B cell (primary cell): ENCODE measurements around the gene NCBP1. TPM values are rescaled to one million over a fixed set of nuclear protein-coding genes. Genes with fewer than 3 reads are reported as not detected.

ENCODE experiments used
- ATAC-seq: fragments of 200-7000 bp; cut with Tn5 transposase; one replicate; pipeline ENCODE4 v1.10.0; 2021; ENCODE audit warnings: low read depth, mild to moderate bottlenecking, moderate number of reproducible peaks, moderate library complexity
- CTCF ChIA-PET: fragments of 350-600 bp; sonication (Branson Sonifier 250); formaldehyde crosslinking; loops from one replicate; lab custom pipeline; 2021; ENCODE audit warnings: antibody characterized with exemption, inconsistent platforms; lab: Charles Lee
- POLR2A ChIA-PET: fragments of 350-600 bp; sonication (Branson Sonifier 250); formaldehyde crosslinking; loops from one replicate; lab custom pipeline; 2021; ENCODE audit warnings: antibody characterized with exemption; lab: Charles Lee
- DNase-seq: peaks from one replicate; pipeline ENCODE4 v3.0.0; 2013
- H2AFZ ChIP-seq: 2 replicates; pipeline ENCODE4 v1.6.1; 2012; ENCODE audit warnings: mild to moderate bottlenecking, low read depth, low read length; ENCODE audit not compliant: insufficient read depth, poor library complexity, severe bottlenecking
- H3K27ac ChIP-seq, 2 donors: 1 replicate in 1 of 2; 2 replicates in 1 of 2; pipeline ENCODE4 v1.5.1; 2012 to 2013; ENCODE audit warnings: low read length in 2 of 2, mild to moderate bottlenecking in 2 of 2, moderate library complexity in 1 of 2
- H3K27me3 ChIP-seq, 4 experiments: fragments of 200-600 bp in 1 of 4; sonication (generic) in 1 of 4; replicated peaks in 1 of 4; 1 replicate in 2 of 4; 2 replicates in 2 of 4; pipeline versions ENCODE4 v1.6.1 to v1.7.0; 2013 to 2016; ENCODE audit warnings: low read length in 3 of 4, mild to moderate bottlenecking in 2 of 4, mixed read lengths in 1 of 4, moderate library complexity in 1 of 4; ENCODE audit not compliant: insufficient read depth in 4 of 4, control insufficient read depth in 3 of 4; ENCODE audit errors: control extremely low read depth in 1 of 4
- H3K36me3 ChIP-seq, 2 experiments: replicated peaks in 1 of 2; 1 replicate in 1 of 2; 2 replicates in 1 of 2; pipeline versions ENCODE4 v1.6.1 to v1.7.1; 2013; ENCODE audit warnings: low read length in 1 of 2; ENCODE audit not compliant: insufficient read depth in 2 of 2, control insufficient read depth in 1 of 2; ENCODE audit errors: control extremely low read depth in 1 of 2, extremely low read depth in 1 of 2
- H3K4me1 ChIP-seq, 2 donors: fragments of 200-600 bp in 1 of 2; sonication (generic) in 1 of 2; 1 replicate in 1 of 2; 2 replicates in 1 of 2; pipeline versions ENCODE4 v1.5.1 to v1.6.1; 2013 to 2017; ENCODE audit warnings: low read length in 2 of 2; ENCODE audit not compliant: control insufficient read depth in 2 of 2, insufficient read depth in 2 of 2
- H3K4me2 ChIP-seq: replicated peaks from 2 replicates; pipeline ENCODE3; 2012; ENCODE audit warnings: mild to moderate bottlenecking, low read depth, low read length; ENCODE audit not compliant: poor library complexity, severe bottlenecking
- H3K4me3 ChIP-seq, 5 experiments: fragments of 200-600 bp in 1 of 5; sonication (generic) in 1 of 5; 1 replicate in 3 of 5; 2 replicates in 2 of 5; pipeline versions ENCODE4 v1.5.1 to v1.7.0; 2011 to 2016; ENCODE audit warnings: low read length in 4 of 5, mild to moderate bottlenecking in 4 of 5, low read depth in 2 of 5, control low read depth in 1 of 5, moderate library complexity in 1 of 5; ENCODE audit not compliant: insufficient read depth in 1 of 5; ENCODE audit errors: control extremely low read depth in 1 of 5, extremely low read depth in 1 of 5
- H3K79me2 ChIP-seq: fragments of 200-600 bp; sonication (generic); one replicate; pipeline ENCODE4 v1.6.0; 2016; ENCODE audit warnings: low read length; ENCODE audit not compliant: control insufficient read depth, insufficient read depth
- H3K9ac ChIP-seq: fragments of 200-600 bp; sonication (generic); 2 replicates; pipeline ENCODE4 v1.6.1; 2017; ENCODE audit warnings: mild to moderate bottlenecking, low read length, moderate library complexity
- H3K9me3 ChIP-seq, 3 donors: one replicate each; pipeline versions ENCODE4 v1.6.1 to v1.7.1; 2013; ENCODE audit warnings: low read length in 2 of 3; ENCODE audit not compliant: control insufficient read depth in 2 of 3, insufficient read depth in 1 of 3; ENCODE audit errors: control extremely low read depth in 1 of 3
- H4K20me1 ChIP-seq: 2 replicates; pipeline ENCODE4 v1.6.0; 2012; ENCODE audit warnings: mild to moderate bottlenecking, low read length; ENCODE audit not compliant: insufficient read depth, control insufficient read depth, poor library complexity, severe bottlenecking
- H3K27ac Mint-ChIP-seq: one replicate; pipeline ENCODE4 v1.8.0; 2021; ENCODE audit warnings: mixed read lengths
- H3K27me3 Mint-ChIP-seq: one replicate; pipeline ENCODE4 v1.8.0; 2021; ENCODE audit warnings: mixed read lengths
- H3K4me1 Mint-ChIP-seq: one replicate; pipeline ENCODE4 v1.8.0; 2021; ENCODE audit warnings: mixed read lengths
- H3K4me3 Mint-ChIP-seq: one replicate; pipeline ENCODE4 v1.8.0; 2021; ENCODE audit warnings: mixed read lengths
- H3K9me3 Mint-ChIP-seq: one replicate; pipeline ENCODE4 v1.8.0; 2022; ENCODE audit warnings: mixed read lengths; ENCODE audit not compliant: insufficient read depth
- EZH2 ChIP-seq: IDR thresholded peaks from 2 replicates; pipeline ENCODE4 v1.6.1; 2012; ENCODE audit warnings: borderline replicate concordance, low read depth, mild to moderate bottlenecking, moderate library complexity, low read length; ENCODE audit not compliant: insufficient read depth, poor library complexity, severe bottlenecking
- WGBS: methylation state at CpG from one replicate; pipeline ENCODE4 v1.1.5; 2013; ENCODE audit warnings: missing lambda C conversion rate; ENCODE audit not compliant: insufficient coverage; 5-methylcytosine and 5-hydroxymethylcytosine counted together
- intact Hi-C: fragments of 100-400 bp; cut with micrococcal nuclease; formaldehyde crosslinking; loops from one replicate; pipeline ENCODE4 v1.10.0; 2022
- polyA plus RNA-seq: library from polyadenylated mRNA; depleted of rRNA; stranded (reverse); fragments of >200 nt; gene quantifications from 2 replicates; pipeline ENCODE4 v1.2.3, GENCODE V29; 2012
- total RNA-seq, 2 donors: library from RNA; stranded (reverse); fragments of 120-200 nt in 1 of 2; gene quantifications; 1 replicate in 1 of 2; 2 replicates in 1 of 2; pipeline versions ENCODE4 v1.2.3 to v1.2.4, GENCODE V29; 2013 to 2022
- TF ChIP-seq, protein P1 (sequence below): fragments of 200-600 bp; IDR thresholded peaks from one replicate; pipeline ENCODE4 v1.8.0; 2022; ENCODE audit warnings: antibody characterized with exemption, mild to moderate bottlenecking

NCBP1 gene
- total and polyA plus RNA-seq, 2 donors (not counting 1 experiment from before 2014, with no cell fraction given) = 19.5 to 38.0 TPM

DNA sequence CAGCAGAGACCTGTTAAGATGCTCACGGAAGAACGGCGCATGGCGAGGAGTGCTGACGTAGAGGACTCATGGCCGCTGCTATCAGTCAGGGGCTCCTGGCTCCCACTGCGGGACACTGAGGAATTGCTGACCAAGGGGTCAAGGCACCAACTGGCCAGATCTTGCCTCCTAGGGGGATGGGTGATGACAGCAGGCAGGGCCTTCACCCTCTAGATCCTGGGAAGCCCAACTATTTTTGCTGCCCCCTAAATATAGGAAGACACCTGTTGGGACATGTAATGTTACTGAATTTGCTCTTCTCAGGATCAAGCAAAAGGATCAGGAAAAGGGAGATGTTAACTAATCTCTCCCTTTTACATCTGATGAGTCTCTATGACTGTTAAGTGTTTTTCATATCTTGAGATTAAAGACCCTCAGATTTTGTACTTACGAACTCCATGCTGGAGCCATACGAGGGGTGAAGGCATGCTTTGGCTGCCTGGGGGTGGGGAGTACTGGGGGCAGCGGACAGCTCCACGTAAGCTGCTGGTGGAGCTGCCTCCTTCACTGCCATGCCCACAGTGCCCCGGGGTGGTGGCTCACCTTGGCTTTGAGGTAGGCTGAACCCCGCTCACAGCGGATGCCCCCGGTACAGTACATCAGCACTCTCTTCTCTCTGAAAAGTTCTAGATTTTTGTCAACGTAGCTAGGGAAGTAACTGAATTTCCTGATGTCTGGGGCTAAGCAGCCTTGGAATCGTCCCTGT is 28.5 kb upstream of the NCBP1 start:
- H3K27me3 ChIP-seq = no peaks in the 10 kb centered on the region
- H3K27ac ChIP-seq = no peak overlapping the region
- no peak overlapping the region for H2AFZ ChIP-seq
- no peak overlapping the region for H3K4me2 ChIP-seq
- H3K79me2 ChIP-seq = no peaks in the 10 kb centered on the region
- no peaks in the 10 kb centered on the region for H3K4me1 Mint-ChIP-seq
- CTCF ChIA-PET = interaction anchor here (1.2 to 3.1 kb wide), 2 partner anchors 10 to 137 kb away, joined by 3 to 11 read pairs; no protein-coding TSS in a partner anchor
- H4K20me1 ChIP-seq = no peaks in the 10 kb centered on the region
- peaks cover 0 to 50% of the 10 kb centered on the region in 2 experiments for H3K36me3 ChIP-seq
- no peaks in the 10 kb centered on the region for H3K4me1 ChIP-seq
- H3K9me3 ChIP-seq = no peaks in the 10 kb centered on the region
- DNase-seq (no peak), ATAC-seq (no peak)
- H3K9me3 Mint-ChIP-seq = no peaks in the 10 kb centered on the region
- TF ChIP-seq EZH2 = no peak
- TF ChIP-seq, protein P1, sequence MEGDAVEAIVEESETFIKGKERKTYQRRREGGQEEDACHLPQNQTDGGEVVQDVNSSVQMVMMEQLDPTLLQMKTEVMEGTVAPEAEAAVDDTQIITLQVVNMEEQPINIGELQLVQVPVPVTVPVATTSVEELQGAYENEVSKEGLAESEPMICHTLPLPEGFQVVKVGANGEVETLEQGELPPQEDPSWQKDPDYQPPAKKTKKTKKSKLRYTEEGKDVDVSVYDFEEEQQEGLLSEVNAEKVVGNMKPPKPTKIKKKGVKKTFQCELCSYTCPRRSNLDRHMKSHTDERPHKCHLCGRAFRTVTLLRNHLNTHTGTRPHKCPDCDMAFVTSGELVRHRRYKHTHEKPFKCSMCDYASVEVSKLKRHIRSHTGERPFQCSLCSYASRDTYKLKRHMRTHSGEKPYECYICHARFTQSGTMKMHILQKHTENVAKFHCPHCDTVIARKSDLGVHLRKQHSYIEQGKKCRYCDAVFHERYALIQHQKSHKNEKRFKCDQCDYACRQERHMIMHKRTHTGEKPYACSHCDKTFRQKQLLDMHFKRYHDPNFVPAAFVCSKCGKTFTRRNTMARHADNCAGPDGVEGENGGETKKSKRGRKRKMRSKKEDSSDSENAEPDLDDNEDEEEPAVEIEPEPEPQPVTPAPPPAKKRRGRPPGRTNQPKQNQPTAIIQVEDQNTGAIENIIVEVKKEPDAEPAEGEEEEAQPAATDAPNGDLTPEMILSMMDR = no peak
- H3K27ac Mint-ChIP-seq = no peak overlapping the region
- 97% methylated on average over 17 of the region's 17 CpGs for WGBS
- H3K4me3 ChIP-seq = no peak overlapping the region
- no peaks in the 10 kb centered on the region for H3K27me3 Mint-ChIP-seq
- no peak overlapping the region for H3K4me3 Mint-ChIP-seq
- intact Hi-C loops = no loop called here
- POLR2A ChIA-PET = no interaction called here
- no peak overlapping the region for H3K9ac ChIP-seq

DNA sequence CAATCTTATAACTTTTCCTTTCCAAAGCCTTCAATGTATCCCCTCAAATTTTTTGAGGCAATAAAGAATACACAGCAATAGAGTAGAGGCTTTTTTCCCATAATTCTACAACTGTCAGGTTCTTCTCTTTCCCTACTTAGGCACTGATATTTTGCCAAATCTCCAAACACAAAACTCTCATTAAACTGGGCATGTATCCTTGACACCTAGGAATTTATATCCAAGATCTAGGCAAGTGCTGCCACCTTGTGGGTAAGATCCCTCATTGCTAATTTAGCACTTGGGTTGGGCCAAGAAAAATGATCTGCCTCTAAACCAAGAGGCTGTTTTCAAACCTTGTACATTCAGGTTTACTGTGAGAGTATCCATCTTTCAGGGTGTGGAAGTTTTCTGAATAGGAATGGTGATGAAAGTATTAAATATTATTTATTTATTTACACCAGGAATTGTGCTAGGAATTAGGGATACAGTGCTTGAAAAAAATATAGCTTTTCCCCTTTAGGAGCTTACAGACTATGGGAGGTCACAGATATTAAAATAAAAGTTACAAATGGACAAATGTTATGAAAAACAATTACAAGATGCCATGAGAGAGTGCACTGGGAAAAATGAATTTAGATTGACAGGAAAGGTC is 18.1 kb upstream of the NCBP1 start:
- Mint-ChIP-seq H3K4me1 (peaks cover 8% of the 10 kb centered on the region), H3K9me3 (no peaks in the 10 kb centered on the region), H3K27me3 (no peaks in the 10 kb centered on the region), H3K27ac (no peak overlapping the region), H3K4me3 (no peak overlapping the region)
- no peaks in the 10 kb centered on the region for H3K9me3 ChIP-seq
- no peaks in the 10 kb centered on the region for H4K20me1 ChIP-seq
- H3K27ac ChIP-seq = no peak overlapping the region
- H3K36me3 ChIP-seq = peaks cover 5 to 13% of the 10 kb centered on the region in 2 experiments
- intact Hi-C loops = loop anchor here (1.0 kb wide), 3 partner anchors 147 to 759 kb away; no protein-coding TSS in a partner anchor
- H3K9ac ChIP-seq = no peak overlapping the region
- no peak for TF ChIP-seq EZH2
- TF ChIP-seq, protein P1 = peak; percentile 95
- no peak overlapping the region for H3K4me3 ChIP-seq
- ATAC-seq = peak; percentile 49
- no peak overlapping the region for H3K4me2 ChIP-seq
- ChIA-PET POLR2A (interaction anchor here (0.6 kb wide), 1 partner anchor 17 kb away, joined by 5 read pairs; no protein-coding TSS in a partner anchor), CTCF (interaction anchor here (0.5 to 5.9 kb wide), 31 partner anchors 8 to 1692 kb away, joined by 3 to 52 read pairs (median 5); partner anchors contain the start of genes NCBP1, TDRD7 and TSTD2)
- H3K27me3 ChIP-seq = no peaks in the 10 kb centered on the region
- no peaks in the 10 kb centered on the region for H3K4me1 ChIP-seq
- H2AFZ ChIP-seq = no peak overlapping the region
- peak; percentile 68 for DNase-seq
- no peaks in the 10 kb centered on the region for H3K79me2 ChIP-seq
